Endothelial cell of umbilical vein (primary cell): Measurements from ENCODE around the gene SYCP2. TPM values are rescaled to one million over a fixed set of nuclear protein-coding genes. Genes with fewer than 3 reads are reported as not detected.

Experiments
- BruUV-seq: library from RNA; stranded (reverse); fragments of 400-500 nt; replicated peaks from 2 replicates; lab custom pipeline; 2021; lab: Mats Ljungman, UMichigan
- CTCF ChIA-PET: fragments of 300-600, 350-600 bp; sonication (Branson Sonifier 250); formaldehyde crosslinking; loops from one replicate; lab custom pipeline; 2021; ENCODE audit warnings: antibody characterized with exemption, inconsistent platforms; lab: Charles Lee
- POLR2A ChIA-PET: fragments of 300-600, 350-600 bp; sonication (Branson Sonifier 250); formaldehyde crosslinking; loops from one replicate; lab custom pipeline; 2021; ENCODE audit warnings: antibody characterized with exemption, inconsistent platforms; lab: Charles Lee
- DNase-seq: peaks from one replicate; pipeline ENCODE4 v3.0.0-alpha.2; 2011; ENCODE audit warnings: low read depth, low spot score
- FAIRE-seq: peaks from 2 replicates; lab custom pipeline; 2011; peaks lifted over from hg19 to GRCh38; lab: Jason Lieb, UNC
- H2AFZ ChIP-seq: 2 replicates; pipeline ENCODE4 v1.6.0; 2012; ENCODE audit warnings: low read depth, low read length, control low read depth, inconsistent platforms
- H3K27ac ChIP-seq: 2 replicates; pipeline ENCODE4 v1.5.1; 2011; ENCODE audit warnings: low read depth, mild to moderate bottlenecking, control low read depth, low read length, moderate library complexity; ENCODE audit not compliant: insufficient read depth
- H3K27me3 ChIP-seq, 2 experiments: 2 replicates each; pipeline versions ENCODE4 v1.6.0 to v1.6.1; 2011; ENCODE audit warnings: low read length in 2 of 2, mixed read lengths in 1 of 2; ENCODE audit not compliant: control insufficient read depth in 2 of 2, insufficient read depth in 2 of 2
- H3K36me3 ChIP-seq, 2 experiments: 2 replicates in 1 of 2; 3 replicates in 1 of 2; pipeline ENCODE4 v1.5.1; 2011; ENCODE audit warnings: low read length in 2 of 2, mild to moderate bottlenecking in 1 of 2, moderate library complexity in 1 of 2; ENCODE audit not compliant: control insufficient read depth in 2 of 2, insufficient read depth in 2 of 2; ENCODE audit errors: extremely low read depth in 1 of 2
- H3K4me1 ChIP-seq: 3 replicates; pipeline ENCODE4 v1.5.1; 2011; ENCODE audit warnings: mild to moderate bottlenecking, low read length; ENCODE audit not compliant: control insufficient read depth, insufficient read depth; ENCODE audit errors: extremely low read depth
- H3K4me2 ChIP-seq: 2 replicates; pipeline ENCODE4 v1.6.1; 2011; ENCODE audit warnings: low read length, control low read depth, mixed read lengths; ENCODE audit not compliant: insufficient read depth
- H3K4me3 ChIP-seq, 3 experiments: fragments of 200-600 bp in 1 of 3; sonication (generic), shearing (Covaris generic) in 1 of 3; replicated peaks in 1 of 3; 2 replicates each; pipeline ENCODE4 v1.5.1; 2011 to 2016; ENCODE audit warnings: control low read depth in 3 of 3, low read length in 3 of 3, mild to moderate bottlenecking in 2 of 3, inconsistent platforms in 1 of 3, low read depth in 1 of 3, moderate library complexity in 1 of 3; ENCODE audit not compliant: insufficient read depth in 1 of 3
- H3K79me2 ChIP-seq: 2 replicates; pipeline ENCODE4 v1.6.0; 2012; ENCODE audit warnings: low read length, inconsistent platforms; ENCODE audit not compliant: control insufficient read depth, insufficient read depth
- H3K9ac ChIP-seq: replicated peaks from 2 replicates; pipeline ENCODE3; 2011; ENCODE audit warnings: low read length, control low read depth; ENCODE audit not compliant: insufficient read depth; ENCODE audit errors: extremely low read depth
- H3K9me1 ChIP-seq: replicated peaks from 3 replicates; pipeline ENCODE4 v1.6.0; 2011; ENCODE audit warnings: mild to moderate bottlenecking, low read length; ENCODE audit not compliant: control insufficient read depth, insufficient read depth; ENCODE audit errors: extremely low read depth
- H3K9me3 ChIP-seq: replicated peaks from 2 replicates; pipeline ENCODE4 v1.5.1; 2012; ENCODE audit warnings: low read length, inconsistent platforms; ENCODE audit not compliant: control insufficient read depth, insufficient read depth
- H4K20me1 ChIP-seq: replicated peaks from 2 replicates; pipeline ENCODE3; 2011; ENCODE audit warnings: mild to moderate bottlenecking, low read length; ENCODE audit not compliant: control insufficient read depth, insufficient read depth; ENCODE audit errors: extremely low read depth
- EZH2 ChIP-seq: IDR thresholded peaks from 2 replicates; pipeline ENCODE4 v1.6.1; 2012; ENCODE audit warnings: borderline replicate concordance, low read depth, mild to moderate bottlenecking, moderate library complexity, low read length, inconsistent platforms; ENCODE audit not compliant: severe bottlenecking
- FOS ChIP-seq: IDR thresholded peaks from 2 replicates; pipeline ENCODE4 v1.6.1; 2011; ENCODE audit warnings: mild to moderate bottlenecking, low read length, moderate library complexity, borderline replicate concordance; ENCODE audit not compliant: insufficient read depth
- GATA2 ChIP-seq: IDR thresholded peaks from 2 replicates; pipeline ENCODE4 v1.7.0; 2011; ENCODE audit warnings: low read depth, mild to moderate bottlenecking, moderate library complexity, mixed read lengths, low read length; ENCODE audit not compliant: insufficient read length, insufficient read depth
- JUN ChIP-seq: IDR thresholded peaks from 2 replicates; pipeline ENCODE4 v1.6.1; 2011; ENCODE audit warnings: borderline replicate concordance, low read depth; ENCODE audit not compliant: insufficient read length, insufficient read depth
- MYC ChIP-seq: IDR thresholded peaks from one replicate; pipeline ENCODE4 v1.6.1; 2011; ENCODE audit warnings: mild to moderate bottlenecking, low read depth, low read length
- POLR2A ChIP-seq: IDR thresholded peaks from 2 replicates; pipeline ENCODE4 v1.6.1; 2012; ENCODE audit warnings: low read depth, mild to moderate bottlenecking, control low read depth, low read length
- POLR2AphosphoS5 ChIP-seq: IDR thresholded peaks from 2 replicates; pipeline ENCODE4 v1.6.1; 2012; ENCODE audit warnings: low read depth, mild to moderate bottlenecking, control low read depth, low read length, moderate library complexity; ENCODE audit not compliant: insufficient read depth
- dilution Hi-C: fragments of 300-500 bp; cut with MboI; formaldehyde crosslinking; loops from one replicate; pipeline ENCODE4 v1.15.0; 2019; ENCODE audit warnings: low sequenced_read_pairs; ENCODE audit not compliant: extremely low pct_ligation_motif_present
- intact Hi-C: fragments of 100-400 bp; cut with micrococcal nuclease; formaldehyde crosslinking; loops from one replicate; pipeline ENCODE4 v1.10.0; 2022
- polyA plus RNA-seq, 4 experiments: library from polyadenylated mRNA; depleted of rRNA in 3 of 4; stranded (reverse) in 3 of 4; unstranded in 1 of 4; fragments of >200 nt; gene quantifications; 2 replicates each; pipeline versions ENCODE4 v1.2.1 to v1.2.3, GENCODE V29; 2011 to 2012; ENCODE audit warnings: missing spikeins in 1 of 4
- total RNA-seq: library from RNA; stranded (reverse); gene quantifications from 2 replicates; pipeline ENCODE4 v1.2.3, GENCODE V29; 2021
- TF ChIP-seq, protein P1 (sequence below), 2 donors: IDR thresholded peaks; 1 replicate in 1 of 2; 2 replicates in 1 of 2; pipeline ENCODE4 v1.5.1; 2011; ENCODE audit warnings: low read length in 2 of 2, mild to moderate bottlenecking in 2 of 2, moderate library complexity in 2 of 2, control low read depth in 1 of 2, inconsistent platforms in 1 of 2, low read depth in 1 of 2; ENCODE audit not compliant: insufficient read depth in 1 of 2; ENCODE audit errors: extremely low read depth in 1 of 2
- TF ChIP-seq, protein P2 (sequence below): IDR thresholded peaks from 2 replicates; pipeline ENCODE4 v1.6.1; 2011; ENCODE audit not compliant: insufficient read depth, insufficient read length

Gene SYCP2
- total and polyA plus RNA-seq, 2 donors (not counting 3 experiments of a cell fraction or from before 2014, with no cell fraction given) = 0.07 to 0.35 TPM

GRCh38 chr20:59873409-59873808, 60.0 kb downstream of the SYCP2 start:
- intact Hi-C loops = no loop called here
- no peaks in the 10 kb centered on the region for H3K9me3 ChIP-seq
- DNase-seq (no peak), FAIRE-seq (no peak)
- no peak overlapping the region for H2AFZ ChIP-seq
- no TSS peak for BruUV-seq
- H3K79me2 ChIP-seq = no peaks in the 10 kb centered on the region
- no peak overlapping the region for H3K4me3 ChIP-seq
- no peak overlapping the region for H3K4me2 ChIP-seq
- H3K36me3 ChIP-seq = no peaks in the 10 kb centered on the region
- no peak overlapping the region for H3K9ac ChIP-seq
- ChIA-PET POLR2A (no interaction called here), CTCF (interaction anchor here (2.0 kb wide), 1 partner anchor 61 kb away, joined by 6 read pairs; the partner anchor contains the start of gene SYCP2)
- TF ChIP-seq JUN (no peak), POLR2A (no peak), FOS (no peak), GATA2 (no peak)
- TF ChIP-seq, protein P1, sequence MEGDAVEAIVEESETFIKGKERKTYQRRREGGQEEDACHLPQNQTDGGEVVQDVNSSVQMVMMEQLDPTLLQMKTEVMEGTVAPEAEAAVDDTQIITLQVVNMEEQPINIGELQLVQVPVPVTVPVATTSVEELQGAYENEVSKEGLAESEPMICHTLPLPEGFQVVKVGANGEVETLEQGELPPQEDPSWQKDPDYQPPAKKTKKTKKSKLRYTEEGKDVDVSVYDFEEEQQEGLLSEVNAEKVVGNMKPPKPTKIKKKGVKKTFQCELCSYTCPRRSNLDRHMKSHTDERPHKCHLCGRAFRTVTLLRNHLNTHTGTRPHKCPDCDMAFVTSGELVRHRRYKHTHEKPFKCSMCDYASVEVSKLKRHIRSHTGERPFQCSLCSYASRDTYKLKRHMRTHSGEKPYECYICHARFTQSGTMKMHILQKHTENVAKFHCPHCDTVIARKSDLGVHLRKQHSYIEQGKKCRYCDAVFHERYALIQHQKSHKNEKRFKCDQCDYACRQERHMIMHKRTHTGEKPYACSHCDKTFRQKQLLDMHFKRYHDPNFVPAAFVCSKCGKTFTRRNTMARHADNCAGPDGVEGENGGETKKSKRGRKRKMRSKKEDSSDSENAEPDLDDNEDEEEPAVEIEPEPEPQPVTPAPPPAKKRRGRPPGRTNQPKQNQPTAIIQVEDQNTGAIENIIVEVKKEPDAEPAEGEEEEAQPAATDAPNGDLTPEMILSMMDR (IDR thresholded peaks at IDR 0.05; ENCODE audit: extremely low read depth in 1 of 2, insufficient read depth in 1 of 2, low read depth in 1 of 2, low read length in 2 of 2) = no peak
- no peak overlapping the region for H3K27ac ChIP-seq
- H3K4me1 ChIP-seq = no peaks in the 10 kb centered on the region
- H3K27me3 ChIP-seq = no peaks in the 10 kb centered on the region
- H3K9me1 ChIP-seq = no peaks in the 10 kb centered on the region
- dilution Hi-C loops = no loop called here
- H4K20me1 ChIP-seq = no peaks in the 10 kb centered on the region

- no peaks in the 10 kb centered on the region for H3K9me3 ChIP-seq
- dilution Hi-C loops (no loop called here), intact Hi-C loops (no loop called here)
- no peaks in the 10 kb centered on the region for H3K4me1 ChIP-seq
- no peak overlapping the region for H3K27ac ChIP-seq
- TF ChIP-seq EZH2 (no peak), GATA2 (no peak), POLR2A (no peak), POLR2AphosphoS5 (no peak), JUN (no peak), FOS (no peak), MYC (no peak)
- TF ChIP-seq, protein P2, sequence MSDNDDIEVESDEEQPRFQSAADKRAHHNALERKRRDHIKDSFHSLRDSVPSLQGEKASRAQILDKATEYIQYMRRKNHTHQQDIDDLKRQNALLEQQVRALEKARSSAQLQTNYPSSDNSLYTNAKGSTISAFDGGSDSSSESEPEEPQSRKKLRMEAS = no peak
- TF ChIP-seq, protein P1 (IDR thresholded peaks at IDR 0.05; ENCODE audit: extremely low read depth in 1 of 2, insufficient read depth in 1 of 2, low read depth in 1 of 2, low read length in 2 of 2) = no peak
- H3K4me3 ChIP-seq = no peak overlapping the region
- H3K36me3 ChIP-seq = no peaks in the 10 kb centered on the region
- CTCF ChIA-PET = no interaction called here
- no peaks in the 10 kb centered on the region for H4K20me1 ChIP-seq
- H2AFZ ChIP-seq = no peak overlapping the region
- no peaks in the 10 kb centered on the region for H3K27me3 ChIP-seq
- H3K9me1 ChIP-seq = no peaks in the 10 kb centered on the region
- DNase-seq = no peak
- no peak overlapping the region for H3K4me2 ChIP-seq
- BruUV-seq = no TSS peak
- H3K9ac ChIP-seq = no peak overlapping the region
- no peaks in the 10 kb centered on the region for H3K79me2 ChIP-seq
- no peak for FAIRE-seq
- POLR2A ChIA-PET = no interaction called here
Measured at GRCh38 chr20:59871096-59871495, 62.3 kb downstream of the SYCP2 start.
